ENCODE measurements around the gene SEC22C. TPM values are rescaled to one million over a fixed set of nuclear protein-coding genes. Genes with fewer than 3 reads are reported as not detected.

Gene SEC22C
- total and polyA plus RNA-seq, 7 donors = 11.2 to 46.8 (median 15.5) TPM

GRCh38 chr3:42513521-42513920 is 68.2 kb downstream of the SEC22C start:
- H3K27me3 ChIP-seq (ENCODE audit: insufficient read depth in 3 of 3, low read length in 2 of 3) = peaks cover 0 to 2% (median 0%) of the 10 kb centered on the region in 3 donors
- H3K36me3 ChIP-seq (ENCODE audit: insufficient read depth in 1 of 2, low read depth in 1 of 2) = no peaks in the 10 kb centered on the region
- no peak overlapping the region for H3K27ac ChIP-seq
- ATAC-seq (no peak), DNase-seq (no peak)
- H3K4me1 ChIP-seq = no peaks in the 10 kb centered on the region
- TF ChIP-seq CTCF (IDR thresholded peaks at IDR 0.05) = no peak
- no peak overlapping the region for H3K4me3 ChIP-seq
- no peaks in the 10 kb centered on the region for H3K9me3 ChIP-seq
- intact Hi-C loops (cut with DNase I) = no loop called here
- 92 to 96% (median 94%) methylated on average over 6 of the region's 6 CpGs for WGBS, 3 donors

- TF ChIP-seq CTCF (IDR thresholded peaks at IDR 0.05) = no peak
- H3K27ac ChIP-seq = no peak overlapping the region
- ATAC-seq (no peak), DNase-seq (no peak)
- intact Hi-C loops (cut with DNase I) = no loop called here
- 68 to 82% (median 82%) methylated on average over 3 of the region's 3 CpGs for WGBS, 3 donors
- H3K4me3 ChIP-seq = no peak overlapping the region
- H3K9me3 ChIP-seq = no peaks in the 10 kb centered on the region
- H3K27me3 ChIP-seq (ENCODE audit: insufficient read depth in 3 of 3, low read length in 2 of 3) = peaks cover 0 to 2% (median 0%) of the 10 kb centered on the region in 3 donors
- no peaks in the 10 kb centered on the region for H3K4me1 ChIP-seq
- H3K36me3 ChIP-seq (ENCODE audit: insufficient read depth in 1 of 2, low read depth in 1 of 2) = no peaks in the 10 kb centered on the region
Observed at GRCh38 chr3:42513121-42513520, 68.6 kb downstream of the SEC22C start.

GRCh38 chr3:42511736-42512135 is 70.0 kb downstream of the SEC22C start:
- no peak for TF ChIP-seq CTCF (IDR thresholded peaks at IDR 0.05)
- Histone ChIP-seq H3K27me3 (ENCODE audit: insufficient read depth in 3 of 3, low read length in 2 of 3) (peaks cover 0 to 5% (median 2%) of the 10 kb centered on the region in 3 donors), H3K4me1 (no peaks in the 10 kb centered on the region), H3K27ac (no peak overlapping the region), H3K36me3 (ENCODE audit: insufficient read depth in 1 of 2, low read depth in 1 of 2) (no peaks in the 10 kb centered on the region), H3K4me3 (no peak overlapping the region), H3K9me3 (no peaks in the 10 kb centered on the region)
- WGBS, 3 donors = 78 to 81% (median 81%) methylated on average over 2 of the region's 2 CpGs
- intact Hi-C loops (cut with DNase I) = no loop called here
- ATAC-seq = no peak
- DNase-seq = no peak

- Histone ChIP-seq H3K9me3 (no peaks in the 10 kb centered on the region), H3K4me1 (no peaks in the 10 kb centered on the region), H3K27ac (no peak overlapping the region), H3K27me3 (ENCODE audit: insufficient read depth in 3 of 3, low read length in 2 of 3) (peaks cover 0 to 5% (median 2%) of the 10 kb centered on the region in 3 donors), H3K36me3 (ENCODE audit: insufficient read depth in 1 of 2, low read depth in 1 of 2) (no peaks in the 10 kb centered on the region), H3K4me3 (no peak overlapping the region)
- TF ChIP-seq CTCF (IDR thresholded peaks at IDR 0.05) = no peak
- intact Hi-C loops (cut with DNase I) = no loop called here
- WGBS, 3 donors = 57 to 76% (median 67%) methylated on average over 1 of the region's 1 CpG
- ATAC-seq (no peak), DNase-seq (no peak)
Observed at GRCh38 chr3:42511201-42511600, 70.6 kb downstream of the SEC22C start.

GRCh38 chr3:42510325-42510724 is 71.4 kb downstream of the SEC22C start:
- Histone ChIP-seq H3K27me3 (ENCODE audit: insufficient read depth in 3 of 3, low read length in 2 of 3) (peaks cover 0 to 5% (median 2%) of the 10 kb centered on the region in 3 donors), H3K4me1 (no peaks in the 10 kb centered on the region), H3K4me3 (no peak overlapping the region), H3K27ac (no peak overlapping the region), H3K9me3 (no peaks in the 10 kb centered on the region), H3K36me3 (ENCODE audit: insufficient read depth in 1 of 2, low read depth in 1 of 2) (no peaks in the 10 kb centered on the region)
- 84 to 90% (median 85%) methylated on average over 4 of the region's 4 CpGs for WGBS, 3 donors
- no peak for TF ChIP-seq CTCF (IDR thresholded peaks at IDR 0.05)
- DNase-seq (no peak), ATAC-seq (no peak)
- intact Hi-C loops (cut with DNase I) = no loop called here

Measured in psoas muscle (tissue), 8 donors.